Retinal pigment epithelial cell (primary cell): ENCODE measurements around the gene KHK.
"Not testable (repeated sequence)": the region's sequence is repeated elsewhere in the genome, so short reads cannot be mapped to it uniquely, and the experiment has no call there.

Experiments
- DNase-seq: peaks from one replicate; pipeline ENCODE4 v3.0.0-alpha.2; 2010; ENCODE audit warnings: low read depth
- H3K4me3 ChIP-seq: 2 replicates; pipeline ENCODE4 v1.5.1; 2011; ENCODE audit warnings: mild to moderate bottlenecking, low read length, control low read depth, moderate library complexity
- TF ChIP-seq, protein P1 (sequence below): conservative IDR thresholded peaks from 2 replicates; pipeline ENCODE4 v1.5.1; 2011; ENCODE audit warnings: low read depth, low read length, control low read depth, inconsistent platforms

KHK gene

DNA sequence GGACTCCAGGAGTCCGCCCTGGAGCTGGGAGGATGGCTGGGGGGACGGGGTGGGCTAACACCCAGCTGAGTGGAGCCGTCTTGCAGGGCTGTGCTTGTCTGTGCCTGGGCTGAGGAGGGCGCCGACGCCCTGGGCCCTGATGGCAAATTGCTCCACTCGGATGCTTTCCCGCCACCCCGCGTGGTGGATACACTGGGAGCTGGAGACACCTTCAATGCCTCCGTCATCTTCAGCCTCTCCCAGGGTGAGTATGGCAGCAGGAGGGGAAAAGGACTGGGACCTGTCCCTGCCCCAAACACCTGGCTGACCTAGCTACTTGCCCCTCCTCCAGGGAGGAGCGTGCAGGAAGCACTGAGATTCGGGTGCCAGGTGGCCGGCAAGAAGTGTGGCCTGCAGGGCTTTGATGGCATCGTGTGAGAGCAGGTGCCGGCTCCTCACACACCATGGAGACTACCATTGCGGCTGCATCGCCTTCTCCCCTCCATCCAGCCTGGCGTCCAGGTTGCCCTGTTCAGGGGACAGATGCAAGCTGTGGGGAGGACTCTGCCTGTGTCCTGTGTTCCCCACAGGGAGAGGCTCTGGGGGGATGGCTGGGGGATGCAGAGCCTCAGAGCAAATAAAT lies 12.9 kb downstream of the KHK start:
- TF ChIP-seq, protein P1, sequence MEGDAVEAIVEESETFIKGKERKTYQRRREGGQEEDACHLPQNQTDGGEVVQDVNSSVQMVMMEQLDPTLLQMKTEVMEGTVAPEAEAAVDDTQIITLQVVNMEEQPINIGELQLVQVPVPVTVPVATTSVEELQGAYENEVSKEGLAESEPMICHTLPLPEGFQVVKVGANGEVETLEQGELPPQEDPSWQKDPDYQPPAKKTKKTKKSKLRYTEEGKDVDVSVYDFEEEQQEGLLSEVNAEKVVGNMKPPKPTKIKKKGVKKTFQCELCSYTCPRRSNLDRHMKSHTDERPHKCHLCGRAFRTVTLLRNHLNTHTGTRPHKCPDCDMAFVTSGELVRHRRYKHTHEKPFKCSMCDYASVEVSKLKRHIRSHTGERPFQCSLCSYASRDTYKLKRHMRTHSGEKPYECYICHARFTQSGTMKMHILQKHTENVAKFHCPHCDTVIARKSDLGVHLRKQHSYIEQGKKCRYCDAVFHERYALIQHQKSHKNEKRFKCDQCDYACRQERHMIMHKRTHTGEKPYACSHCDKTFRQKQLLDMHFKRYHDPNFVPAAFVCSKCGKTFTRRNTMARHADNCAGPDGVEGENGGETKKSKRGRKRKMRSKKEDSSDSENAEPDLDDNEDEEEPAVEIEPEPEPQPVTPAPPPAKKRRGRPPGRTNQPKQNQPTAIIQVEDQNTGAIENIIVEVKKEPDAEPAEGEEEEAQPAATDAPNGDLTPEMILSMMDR = no peak
- DNase-seq = no peak
- no peak overlapping the region for H3K4me3 ChIP-seq

DNA sequence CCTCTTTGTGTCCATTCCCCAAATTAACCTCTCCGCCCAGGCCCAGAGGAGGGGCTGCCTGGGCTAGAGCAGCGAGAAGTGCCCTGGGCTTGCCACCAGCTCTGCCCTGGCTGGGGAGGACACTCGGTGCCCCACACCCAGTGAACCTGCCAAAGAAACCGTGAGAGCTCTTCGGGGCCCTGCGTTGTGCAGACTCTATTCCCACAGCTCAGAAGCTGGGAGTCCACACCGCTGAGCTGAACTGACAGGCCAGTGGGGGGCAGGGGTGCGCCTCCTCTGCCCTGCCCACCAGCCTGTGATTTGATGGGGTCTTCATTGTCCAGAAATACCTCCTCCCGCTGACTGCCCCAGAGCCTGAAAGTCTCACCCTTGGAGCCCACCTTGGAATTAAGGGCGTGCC lies 13.5 kb downstream of the KHK start:
- TF ChIP-seq, protein P1 = no peak
- H3K4me3 ChIP-seq = no peak overlapping the region
- DNase-seq = no peak

DNA sequence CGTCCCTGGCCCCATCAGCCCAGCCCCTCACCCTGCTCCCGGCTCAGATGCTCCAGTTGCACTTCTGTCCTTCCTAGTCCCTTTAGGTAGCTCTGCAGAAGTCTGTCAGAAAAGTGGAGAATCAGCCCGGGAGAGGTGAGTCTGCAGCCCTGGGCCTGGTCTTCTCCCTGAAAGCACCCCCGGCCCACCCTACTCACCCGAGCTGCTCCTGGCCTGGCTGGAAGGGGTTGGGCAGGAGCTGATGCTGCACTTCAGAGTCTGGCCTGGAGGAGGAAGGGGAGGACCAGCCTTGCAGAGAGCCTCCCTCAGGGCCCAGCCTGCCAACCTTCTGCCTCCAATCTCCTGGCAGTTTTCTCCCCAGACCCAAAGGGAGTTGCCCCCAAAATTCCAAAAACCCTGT lies 15.8 kb downstream of the KHK start:
- no peak for DNase-seq
- H3K4me3 ChIP-seq = no peak overlapping the region
- TF ChIP-seq, protein P1 = no peak

DNA sequence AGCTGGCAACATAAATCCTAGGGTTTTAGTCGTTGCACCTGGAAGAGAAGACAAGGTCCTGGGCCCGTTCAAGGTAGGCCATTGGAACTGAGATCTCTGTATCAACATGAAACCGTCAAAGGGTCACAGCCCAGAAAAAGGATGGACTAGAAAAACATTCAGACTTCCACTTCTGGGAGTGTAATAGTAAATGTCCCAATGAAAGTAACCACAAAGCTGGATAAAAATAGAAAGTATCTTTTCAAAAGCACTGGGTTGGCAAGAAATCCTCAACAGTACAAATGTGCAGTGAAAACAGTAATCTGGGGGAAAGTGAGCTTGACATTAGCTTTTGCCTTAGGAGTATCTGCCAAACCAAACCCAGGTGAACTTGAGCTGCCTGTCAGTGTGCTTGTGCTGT lies 19.4 kb downstream of the KHK start:
- TF ChIP-seq, protein P1 = no peak
- no peak overlapping the region for H3K4me3 ChIP-seq
- DNase-seq = no peak

DNA sequence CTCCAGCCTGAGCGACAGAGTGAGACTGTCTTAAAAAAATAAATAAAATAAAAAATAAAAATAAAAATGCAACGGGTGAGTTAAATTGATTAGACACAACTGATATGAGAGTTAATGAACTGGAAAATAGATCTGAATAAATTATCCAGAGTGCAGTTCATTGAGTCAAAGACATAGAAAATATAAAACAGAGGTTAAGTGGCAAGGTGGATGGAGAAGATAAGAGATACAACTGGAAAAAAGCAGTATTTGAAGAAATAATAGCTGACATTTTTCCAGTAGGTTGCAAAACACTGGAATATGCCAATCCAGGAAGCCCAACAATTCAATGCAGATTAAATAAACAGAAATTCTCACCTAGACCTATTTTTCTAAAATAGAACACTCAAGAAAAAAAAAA lies 21.6 kb downstream of the KHK start:
- DNase-seq = no peak
- no peak overlapping the region for H3K4me3 ChIP-seq
- TF ChIP-seq, protein P1 = no peak

DNA sequence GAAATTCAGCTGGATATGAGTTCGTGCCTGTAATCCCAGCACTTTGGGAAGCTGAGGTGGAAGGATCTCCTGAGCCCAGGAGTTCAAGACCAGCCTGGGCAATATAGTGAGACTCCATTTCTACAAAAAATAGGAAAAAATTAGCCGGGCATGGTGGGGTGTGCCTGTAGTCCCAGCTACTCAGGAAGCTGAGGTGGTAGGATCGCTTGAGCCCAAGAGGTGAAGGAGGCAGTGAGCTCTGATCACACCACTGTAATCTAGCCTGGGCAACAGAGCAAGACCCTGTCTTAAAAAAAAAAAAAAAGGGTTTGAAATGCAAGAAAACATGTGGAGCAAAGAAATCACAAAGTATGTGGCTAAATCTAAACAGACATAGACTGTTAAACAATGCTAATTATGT lies 22.5 kb downstream of the KHK start:
- no peak overlapping the region for H3K4me3 ChIP-seq
- no peak for DNase-seq
- TF ChIP-seq, protein P1 = no peak

DNA sequence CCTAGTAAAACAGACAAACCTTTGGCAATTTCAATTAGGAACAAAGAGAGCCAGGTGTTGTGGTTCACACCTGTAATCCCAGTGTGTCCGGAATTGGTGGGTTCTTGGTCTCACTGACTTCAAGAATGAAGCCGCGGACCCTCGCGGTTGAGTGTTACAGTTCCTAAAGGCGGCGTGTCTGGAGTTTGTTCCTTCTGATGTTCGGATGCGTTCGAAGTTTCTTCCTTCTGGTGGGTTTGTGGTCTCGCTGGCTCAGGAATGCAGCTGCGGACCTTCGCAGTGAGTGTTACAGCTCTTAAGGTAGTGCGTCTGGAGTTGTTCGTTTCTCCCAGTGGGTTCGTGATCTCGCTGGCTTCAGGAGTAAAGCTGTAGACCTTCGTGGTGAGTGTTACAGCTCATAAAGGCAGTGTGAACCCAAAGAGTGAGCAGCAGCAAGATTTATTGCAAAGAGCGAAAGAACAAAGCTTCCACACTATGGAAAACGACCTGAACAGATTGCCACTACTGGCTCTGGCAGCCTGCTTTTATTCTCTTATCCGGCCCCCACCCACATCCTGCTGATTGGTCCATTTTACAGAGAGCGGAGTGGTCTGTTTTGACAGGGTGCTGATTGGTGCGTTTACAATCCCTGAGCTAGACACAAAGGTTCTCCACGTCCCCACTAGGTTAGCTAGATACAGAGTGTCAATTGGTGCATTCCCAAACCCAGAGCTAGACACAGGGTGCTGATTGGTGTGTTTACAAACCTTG lies 24.2 kb downstream of the KHK start:
- H3K4me3 ChIP-seq, DNase-seq: not testable (repeated sequence)

DNA sequence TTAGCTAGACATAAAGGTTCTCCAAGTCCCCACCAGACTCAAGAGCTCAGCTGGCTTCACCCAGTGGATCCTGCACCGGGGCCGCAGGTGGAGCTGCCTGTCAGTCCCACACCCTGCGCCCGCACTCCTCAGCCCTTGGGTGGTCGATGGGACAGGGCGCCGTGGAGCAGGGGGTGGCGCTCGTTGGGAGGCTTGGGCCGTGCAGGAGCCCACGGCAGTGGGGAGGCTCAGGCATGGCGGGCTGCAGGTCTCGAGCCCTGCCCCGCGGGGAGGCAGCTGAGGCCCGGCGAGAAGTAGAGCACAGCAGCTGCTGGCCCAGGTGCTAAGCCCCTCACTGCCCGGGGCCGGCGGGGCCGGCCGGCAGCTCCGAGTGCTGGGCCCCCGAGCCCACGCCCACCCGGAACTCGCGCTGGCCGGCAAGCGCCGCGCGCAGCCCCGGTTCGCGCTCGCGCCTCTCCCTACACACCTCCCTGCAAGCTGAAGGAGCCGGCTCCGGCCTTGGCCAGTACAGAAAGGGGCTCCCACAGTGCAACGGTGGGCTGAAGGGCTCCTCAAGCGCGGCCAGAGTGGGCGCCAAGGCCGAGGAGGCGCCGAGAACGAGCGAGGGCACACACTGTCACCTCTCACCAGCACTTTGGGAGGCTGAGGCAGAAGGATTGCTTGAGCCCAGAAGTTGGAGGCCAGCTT lies 25.0 kb downstream of the KHK start:
- H3K4me3 ChIP-seq, DNase-seq: not testable (repeated sequence)
